GM19455 (cell line): ENCODE data around the gene HES6.
A peak's percentile ranks its signal among the peaks of the same experiment; 100 is the strongest.

Experiments used
- ATAC-seq: cut with Tn5 transposase; IDR thresholded peaks from one replicate; pipeline ENCODE4 v1.9.1; 2021; ENCODE audit not compliant: unreplicated experiment

Gene HES6

DNA sequence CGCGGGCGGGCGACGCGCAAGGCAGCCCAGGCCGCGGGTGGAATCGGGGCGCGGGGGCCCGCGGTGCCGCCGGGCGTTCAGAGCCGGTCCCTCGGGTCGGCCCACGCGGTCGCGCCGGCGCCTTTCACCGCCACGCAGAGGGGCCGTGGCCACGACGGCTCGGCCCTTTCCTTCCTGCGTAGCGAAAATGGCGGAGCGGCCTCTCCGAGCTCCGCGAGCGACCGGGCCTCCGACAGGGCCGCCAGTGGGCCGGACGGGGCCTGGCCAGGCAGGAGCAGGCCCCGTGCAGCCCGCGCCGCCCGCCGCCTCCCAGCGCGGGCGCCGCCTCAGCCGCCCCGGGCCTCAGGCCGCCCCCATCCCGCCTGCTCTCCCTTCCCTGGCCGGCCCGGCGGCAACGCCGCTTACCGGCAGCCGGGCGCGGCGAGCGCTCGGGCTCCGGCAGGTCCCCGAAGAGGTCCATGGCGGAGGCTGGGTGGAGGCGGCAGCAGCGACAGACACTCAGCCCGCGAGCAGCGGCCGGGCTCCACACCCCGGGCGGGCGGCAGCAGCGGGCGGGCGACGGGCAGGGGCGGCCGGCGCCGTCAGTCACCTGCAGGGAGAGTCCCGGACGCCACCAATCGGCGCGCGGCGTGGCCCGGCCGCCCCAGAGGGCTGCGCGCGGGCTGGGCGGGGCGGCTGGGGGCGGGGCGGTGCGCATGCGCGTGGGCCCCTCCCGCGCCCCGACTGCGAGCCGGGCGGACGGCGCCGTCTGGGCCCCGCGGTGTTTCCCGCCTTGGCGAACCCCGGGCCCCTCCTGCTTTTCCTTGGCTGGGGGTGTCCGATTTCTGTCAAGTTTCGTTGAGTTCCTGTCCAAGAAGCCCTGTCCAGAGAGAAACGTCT is 36.5 kb downstream of the HES6 start, which contains the start of gene ILKAP:
TSS of gene ILKAP (minus strand) at position 602 of the 879 bp plus-strand sequence. CDS start at position 460, 142 bp downstream.
- peak; percentile 93 for ATAC-seq

DNA sequence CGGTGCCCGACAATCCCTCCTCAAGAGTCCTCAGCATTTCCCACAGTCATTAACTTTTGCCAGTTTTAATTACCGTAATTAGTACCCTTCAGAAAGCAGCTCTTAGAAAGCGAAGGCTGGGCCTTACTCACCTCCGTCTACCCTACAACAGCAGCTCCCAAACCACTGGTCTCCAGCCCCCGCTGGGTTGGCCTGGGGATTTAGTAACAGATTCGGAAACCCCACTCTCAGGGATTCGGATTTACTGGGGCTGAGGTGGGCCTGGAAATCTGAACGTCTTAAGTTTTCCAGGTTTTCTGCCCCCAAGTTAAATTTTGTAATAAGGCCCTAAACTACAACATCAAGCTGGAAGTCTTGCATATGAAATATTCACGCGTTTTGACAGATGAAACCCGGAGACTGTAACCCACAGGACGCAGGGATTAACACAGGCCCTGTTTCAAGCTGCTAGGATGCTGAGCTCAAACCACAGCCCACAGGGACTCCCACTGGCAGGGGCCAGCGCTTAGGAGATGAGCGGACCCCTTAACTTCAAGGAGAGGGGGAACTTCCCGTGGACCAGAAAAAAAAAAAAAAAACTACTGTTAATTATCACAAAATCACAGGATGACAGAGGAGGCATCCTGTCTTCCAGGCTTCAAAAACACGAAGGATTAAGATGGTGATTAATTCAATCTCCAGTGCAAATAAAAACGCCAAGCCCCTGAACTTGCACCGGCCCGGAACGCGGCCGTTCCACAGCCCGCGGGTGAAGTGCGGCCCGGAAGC is 37.3 kb downstream of the HES6 start:
- no peak for ATAC-seq

GRCh38 chr2:238190445-238190844 is 49.4 kb downstream of the HES6 start:
- ATAC-seq, result no peak
